Body of pancreas (tissue), 4 donors: ENCODE measurements around the gene CACNA1H.

Experiments used
- POLR2A ChIP-seq, 3 donors: fragments of 450-650 bp; IDR thresholded peaks; one replicate each; pipeline ENCODE4 v1.6.1; 2016; ENCODE audit warnings: antibody characterized with exemption in 3 of 3, mild to moderate bottlenecking in 2 of 3
- TF ChIP-seq, protein P1 (sequence below), 7 experiments: fragments of 450-650 bp in 4 of 7; fragments of 200-600 bp in 3 of 7; sonication (generic) in 3 of 7; IDR thresholded peaks; one replicate each; pipeline ENCODE4 v1.5.1; 2016 to 2019; ENCODE audit warnings: antibody characterized with exemption in 7 of 7

DNA sequence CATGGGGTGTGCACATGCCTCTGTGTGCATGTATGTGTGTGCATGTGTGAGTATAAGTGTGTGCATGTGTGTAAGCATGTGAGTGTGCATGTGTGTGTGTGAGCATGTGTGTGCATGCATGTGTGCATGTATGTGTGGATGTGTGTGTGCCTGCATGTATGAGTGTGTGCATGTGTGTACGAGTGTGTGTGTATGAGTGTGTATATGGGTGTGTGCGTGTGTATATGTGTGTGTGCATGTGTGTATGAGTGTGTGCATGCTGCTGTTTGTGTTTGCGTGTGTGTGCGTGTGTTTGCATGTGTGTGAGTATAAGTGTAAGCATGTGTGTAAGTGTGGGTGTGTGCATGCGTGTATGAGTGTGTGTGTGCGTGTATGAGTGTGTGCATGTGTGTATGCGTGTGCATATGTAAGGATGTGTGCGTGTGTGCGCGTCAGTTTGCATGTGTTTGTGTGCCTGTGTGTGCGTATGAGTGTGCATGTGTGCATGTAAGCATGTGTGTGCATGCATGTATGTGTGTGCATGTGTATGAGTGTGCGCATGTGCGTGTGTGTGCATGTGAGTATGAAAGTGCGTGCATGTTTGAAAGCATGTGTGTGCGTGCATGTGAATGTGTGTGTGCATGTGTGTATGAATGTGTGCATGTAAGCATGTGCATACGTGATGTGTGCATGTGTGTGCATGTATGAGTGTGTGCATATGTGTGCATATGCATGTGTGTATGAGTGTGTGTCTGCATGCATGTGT, 111.6 kb downstream of the CACNA1H start:
- TF ChIP-seq, protein P1, sequence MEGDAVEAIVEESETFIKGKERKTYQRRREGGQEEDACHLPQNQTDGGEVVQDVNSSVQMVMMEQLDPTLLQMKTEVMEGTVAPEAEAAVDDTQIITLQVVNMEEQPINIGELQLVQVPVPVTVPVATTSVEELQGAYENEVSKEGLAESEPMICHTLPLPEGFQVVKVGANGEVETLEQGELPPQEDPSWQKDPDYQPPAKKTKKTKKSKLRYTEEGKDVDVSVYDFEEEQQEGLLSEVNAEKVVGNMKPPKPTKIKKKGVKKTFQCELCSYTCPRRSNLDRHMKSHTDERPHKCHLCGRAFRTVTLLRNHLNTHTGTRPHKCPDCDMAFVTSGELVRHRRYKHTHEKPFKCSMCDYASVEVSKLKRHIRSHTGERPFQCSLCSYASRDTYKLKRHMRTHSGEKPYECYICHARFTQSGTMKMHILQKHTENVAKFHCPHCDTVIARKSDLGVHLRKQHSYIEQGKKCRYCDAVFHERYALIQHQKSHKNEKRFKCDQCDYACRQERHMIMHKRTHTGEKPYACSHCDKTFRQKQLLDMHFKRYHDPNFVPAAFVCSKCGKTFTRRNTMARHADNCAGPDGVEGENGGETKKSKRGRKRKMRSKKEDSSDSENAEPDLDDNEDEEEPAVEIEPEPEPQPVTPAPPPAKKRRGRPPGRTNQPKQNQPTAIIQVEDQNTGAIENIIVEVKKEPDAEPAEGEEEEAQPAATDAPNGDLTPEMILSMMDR (IDR thresholded peaks at IDR 0.05), result no peak
- no peak for TF ChIP-seq POLR2A (IDR thresholded peaks at IDR 0.05)
